K562 (cell line): ENCODE results near the gene CELA3B. TPM values are rescaled to one million over a fixed set of nuclear protein-coding genes. Genes with fewer than 3 reads are reported as not detected.
A peak's percentile ranks its signal among the peaks of the same experiment; 100 is the strongest.

ENCODE experiments used
- ATF3 ChIP-seq, 2 experiments: fragments of 450-650 bp in 1 of 2; sonication (generic) in 1 of 2; formaldehyde crosslinking in 1 of 2; IDR thresholded peaks in 1 of 2; conservative IDR thresholded peaks in 1 of 2; 2 replicates each; pipeline versions ENCODE4 v1.6.1 to v1.8.1; 2016 to 2023; ENCODE audit warnings: mild to moderate bottlenecking in 2 of 2, moderate library complexity in 2 of 2, inconsistent platforms in 1 of 2, missing genetic modification reagents in 1 of 2
- E2F6 ChIP-seq, 2 experiments: IDR thresholded peaks; 2 replicates each; pipeline ENCODE4 v1.6.1; 2011; ENCODE audit warnings: borderline replicate concordance in 1 of 2, control low read depth in 1 of 2, low read depth in 1 of 2, low read length in 1 of 2, mild to moderate bottlenecking in 1 of 2, mixed read lengths in 1 of 2, moderate library complexity in 1 of 2; ENCODE audit not compliant: insufficient read depth in 1 of 2, insufficient read length in 1 of 2, poor library complexity in 1 of 2, severe bottlenecking in 1 of 2; ENCODE audit errors: extremely low read depth in 1 of 2
- GMEB1 ChIP-seq: fragments of 250-450 bp; sonication (Bioruptor Pico); IDR thresholded peaks from 2 replicates; pipeline ENCODE4 v1.4.0; 2020; ENCODE audit warnings: mild to moderate bottlenecking
- KLF1 ChIP-seq: fragments of 450-650 bp; IDR thresholded peaks from 2 replicates; pipeline ENCODE4 v1.6.1; 2016; ENCODE audit warnings: missing genetic modification characterization, missing compliant biosample characterization
- NCOA1 ChIP-seq: fragments of 450-650 bp; IDR thresholded peaks from 2 replicates; pipeline ENCODE4 v1.6.1; 2016; ENCODE audit warnings: low read depth
- PML ChIP-seq: IDR thresholded peaks from 2 replicates; pipeline ENCODE4 v1.6.1; 2012; ENCODE audit warnings: low read length, inconsistent platforms
- PYGO2 ChIP-seq: fragments of 450-650 bp; IDR thresholded peaks from 2 replicates; pipeline ENCODE4 v1.6.1; 2016; ENCODE audit warnings: mild to moderate bottlenecking, missing genetic modification characterization, moderate library complexity, missing compliant biosample characterization
- SAFB2 ChIP-seq: fragments of 200-400 bp; formaldehyde crosslinking; IDR thresholded peaks from 2 replicates; pipeline ENCODE4 v1.6.1; 2018; ENCODE audit warnings: borderline replicate concordance, low read length, low read depth, moderate library complexity; ENCODE audit not compliant: severe bottlenecking
- ZNF174 ChIP-seq: fragments of 250-450 bp; sonication (Bioruptor Pico); IDR thresholded peaks from 2 replicates; pipeline ENCODE4 v1.4.0; 2020; ENCODE audit warnings: mild to moderate bottlenecking
- ZNF511 ChIP-seq: sonication (generic); formaldehyde crosslinking; IDR thresholded peaks from 2 replicates; pipeline ENCODE4 v1.8.0; 2022; ENCODE audit warnings: mild to moderate bottlenecking, missing genetic modification reagents
- ZNF589 ChIP-seq: fragments of 200-800 bp; sonication (Bioruptor generic); IDR thresholded peaks from 2 replicates; pipeline ENCODE4 v1.6.1; 2016; ENCODE audit warnings: low read depth, missing genetic modification characterization, missing compliant biosample characterization
- ZNF644 ChIP-seq: fragments of 200-800 bp; sonication (Bioruptor generic); IDR thresholded peaks from 2 replicates; pipeline ENCODE4 v1.6.1; 2016; ENCODE audit warnings: low read depth, missing genetic modification characterization, missing compliant biosample characterization
- ZNF740 ChIP-seq, 3 experiments: fragments of 200-800 bp in 1 of 3; sonication (Bioruptor generic) in 1 of 3; sonication (generic) in 1 of 3; formaldehyde crosslinking in 1 of 3; IDR thresholded peaks; 2 replicates each; pipeline versions ENCODE4 v1.6.1 to v1.8.0; 2016 to 2022; ENCODE audit warnings: mild to moderate bottlenecking in 2 of 3, missing compliant biosample characterization in 2 of 3, missing genetic modification characterization in 2 of 3, missing genetic modification reagents in 1 of 3
- ZNF785 ChIP-seq: fragments of 250-450 bp; sonication (Bioruptor Pico); IDR thresholded peaks from 2 replicates; pipeline ENCODE4 v1.4.0; 2020; ENCODE audit warnings: mild to moderate bottlenecking
- polyA plus RNA-seq, 8 experiments: library from polyadenylated mRNA; depleted of rRNA in 4 of 8; stranded (reverse) in 5 of 8; unstranded in 3 of 8; fragments of >200 nt; fragmentation: Nextera tagmentation in 2 of 8; fragmentation: Illumina TruSeq in 1 of 8; extraction: Ambion mirVana in 2 of 8; extraction: Trizol in 1 of 8; gene quantifications; 2 replicates each; pipeline versions ENCODE4 v1.2.1 to v1.2.3, GENCODE V29; 2011 to 2014; ENCODE audit warnings: inconsistent platforms in 1 of 8, missing spikeins in 1 of 8
- total RNA-seq, 7 experiments: library from RNA; depleted of rRNA in 6 of 7; stranded (reverse); fragments of >200 nt in 6 of 7; fragmentation: Illumina TruSeq in 2 of 7; extraction: Trizol in 2 of 7; gene quantifications; 2 replicates each; pipeline versions ENCODE4 v1.2.1 to v1.2.3, GENCODE V29; 2011 to 2021; ENCODE audit warnings: low replicate concordance in 1 of 7

The CELA3B gene
- total and polyA plus RNA-seq, 9 of the 15 experiments (the other 6 are each of a cell fraction or from before 2014, with no cell fraction given): 3.1 TPM; not detected in 8

- TF ChIP-seq ATF3 (IDR thresholded peaks at IDR 0.05): no peak
- no peak for TF ChIP-seq ATF3 (CRISPR knock-in tag; conservative IDR thresholded peaks at IDR 0.05)
- peak; percentile 48; the same call in 1 of the 2 replicates for TF ChIP-seq ZNF511 (CRISPR knock-in tag)
- TF ChIP-seq KLF1 (tag): peak; percentile 74; the same call in 1 of the 2 replicates
- no peak for TF ChIP-seq ZNF174 (CRISPR knock-in tag)
- TF ChIP-seq SAFB2: no peak
- no peak for TF ChIP-seq ZNF740 (CRISPR knock-in tag; IDR thresholded peaks at IDR 0.05)
- no peak for TF ChIP-seq ZNF740 (tag; IDR thresholded peaks at IDR 0.05)
- no peak for TF ChIP-seq PML
- no peak for TF ChIP-seq ZNF644 (tag)
- no peak for TF ChIP-seq ZNF589 (CRISPR knock-in tag)
- peak; percentile 90 to 92 for TF ChIP-seq E2F6 (IDR thresholded peaks at IDR 0.05; ENCODE audit: borderline replicate concordance in 1 of 2, extremely low read depth in 1 of 2, insufficient read depth in 1 of 2, insufficient read length in 1 of 2, low read depth in 1 of 2, low read length in 1 of 2, poor library complexity in 1 of 2, severe bottlenecking in 1 of 2)
- peak; percentile 59; the same call in 1 of the 2 replicates for TF ChIP-seq NCOA1
- TF ChIP-seq PYGO2 (tag): no peak
- TF ChIP-seq GMEB1: peak; percentile 73
- no peak for TF ChIP-seq ZNF785
These were observed 39.3 kb upstream of the CELA3B start (continued) for GRCh38 chr1:21937372-21938121.
